Measurements from ENCODE around the gene MSRB1. TPM values are rescaled to one million over a fixed set of nuclear protein-coding genes. Genes with fewer than 3 reads are reported as not detected.
A peak's percentile ranks its signal among the peaks of the same experiment; 100 is the strongest.

Gene MSRB1
- total and polyA plus RNA-seq, 2 of the 13 experiments (the other 11 are each of a cell fraction or from before 2014, with no cell fraction given): 32.1 to 75.4 TPM

DNA sequence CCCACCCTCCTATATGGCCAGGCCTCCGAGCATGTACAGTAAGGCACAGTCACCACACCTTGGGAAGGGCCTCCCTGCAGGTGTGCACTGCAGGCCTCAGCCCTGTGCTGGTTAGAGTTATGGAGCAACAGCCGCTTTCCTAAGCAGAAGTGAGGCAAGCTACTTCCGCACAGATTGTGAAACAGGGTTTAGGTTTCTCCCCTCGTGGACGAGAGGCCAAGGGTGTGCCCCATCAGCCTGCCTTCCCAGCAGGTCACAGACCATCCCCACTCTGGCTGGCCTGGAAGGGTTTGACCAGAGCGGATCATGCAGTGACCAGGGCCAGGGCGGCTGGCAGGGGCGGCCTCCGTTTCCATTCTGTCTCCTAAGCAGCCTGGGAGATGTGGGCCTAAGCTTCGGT lies 4.7 kb downstream of the MSRB1 start (continued):
- no peak for TF ChIP-seq ZBTB43 (CRISPR knock-in tag; conservative IDR thresholded peaks at IDR 0.05)

GRCh38 chr16:1936945-1937479 lies 6.0 kb downstream of the MSRB1 start:
- ATAC-seq (no peak), FAIRE-seq (no peak), DNase-seq (ENCODE audit: low spot score) (no peak)
- Histone ChIP-seq H3K27me3 (ENCODE audit: control insufficient read depth in 1 of 2, insufficient read depth in 2 of 2, low read length in 2 of 2) (no peaks in the 10 kb centered on the region), H3K27ac (ENCODE audit: extremely low read length, insufficient read depth, low read length) (peak overlapping the region; percentile 16), H2AFZ (ENCODE audit: low read length) (no peak overlapping the region), H3K9ac (ENCODE audit: insufficient read depth, low read depth, low read length) (no peak overlapping the region), H3K79me2 (ENCODE audit: insufficient read depth, low read length) (peaks cover 16% of the 10 kb centered on the region), H3K4me1 (ENCODE audit: insufficient read depth, low read length) (peaks cover 88% of the 10 kb centered on the region), H4K20me1 (ENCODE audit: insufficient read depth, low read length) (no peaks in the 10 kb centered on the region), H3K9me3 (ENCODE audit: low read length) (no peaks in the 10 kb centered on the region), H3K36me3 (replicated peaks in 1 of 2; ENCODE audit: control insufficient read depth in 1 of 2, insufficient read depth in 2 of 2, low read length in 2 of 2) (peaks cover 7 to 24% of the 10 kb centered on the region in 2 experiments; a peak in 3 of 5 replicates), H3K4me2 (ENCODE audit: low read depth, low read length) (no peak overlapping the region), H3K4me3 (replicated peaks in 1 of 3; ENCODE audit: insufficient read depth in 1 of 3, low read depth in 2 of 3, low read length in 3 of 3) (no peak overlapping the region)
- 87% methylated on average over 11 of the region's 11 CpGs for WGBS (ENCODE audit: low lambda C conversion rate)
- POLR2A ChIA-PET: interaction anchor here (0.6 to 3.2 kb wide), 3 partner anchors 28 to 109 kb away, joined by 3 to 14 read pairs (median 5); partner anchors contain the start of genes FAHD1 and RPS2
- CTCF ChIA-PET (ENCODE audit: low intra/inter-chr PET ratio, low total read pairs): no interaction called here
- intact Hi-C loops (cut with micrococcal nuclease; ENCODE audit: unreplicated experiment): no loop called here
- no TSS peak for BruUV-seq (replicated peaks)
- in situ Hi-C loops (cut with HindIII; ENCODE audit: extremely low pct_ligation_motif_present, low pct_unique_long_range_greater_than_20kb): no loop called here
- TF ChIP-seq RBFOX2 (IDR thresholded peaks at IDR 0.05; ENCODE audit: low read depth, low read length): peak; percentile 37; the same call in 1 of the 2 replicates
- no peak for TF ChIP-seq MEIS1 (CRISPR knock-in tag; IDR thresholded peaks at IDR 0.05; ENCODE audit: borderline replicate concordance)
- TF ChIP-seq ZNF235 (CRISPR knock-in tag; IDR thresholded peaks at IDR 0.05; ENCODE audit: borderline replicate concordance): no peak
- no peak for TF ChIP-seq TBX2 (CRISPR knock-in tag; IDR thresholded peaks at IDR 0.05; ENCODE audit: borderline replicate concordance)
- peak; percentile 32 for TF ChIP-seq RBM22 (optimal IDR thresholded peaks at IDR 0.05; ENCODE audit: low read length)
- peak; percentile 58 for TF ChIP-seq AGO2 (optimal IDR thresholded peaks at IDR 0.05; ENCODE audit: low read depth, low read length)
- TF ChIP-seq POLR2AphosphoS5 (IDR thresholded peaks at IDR 0.05; ENCODE audit: low read depth, low read length): no peak

Measured in HepG2 (cell line).